ENCODE data around the gene ADAP1.

Gene ADAP1

DNA sequence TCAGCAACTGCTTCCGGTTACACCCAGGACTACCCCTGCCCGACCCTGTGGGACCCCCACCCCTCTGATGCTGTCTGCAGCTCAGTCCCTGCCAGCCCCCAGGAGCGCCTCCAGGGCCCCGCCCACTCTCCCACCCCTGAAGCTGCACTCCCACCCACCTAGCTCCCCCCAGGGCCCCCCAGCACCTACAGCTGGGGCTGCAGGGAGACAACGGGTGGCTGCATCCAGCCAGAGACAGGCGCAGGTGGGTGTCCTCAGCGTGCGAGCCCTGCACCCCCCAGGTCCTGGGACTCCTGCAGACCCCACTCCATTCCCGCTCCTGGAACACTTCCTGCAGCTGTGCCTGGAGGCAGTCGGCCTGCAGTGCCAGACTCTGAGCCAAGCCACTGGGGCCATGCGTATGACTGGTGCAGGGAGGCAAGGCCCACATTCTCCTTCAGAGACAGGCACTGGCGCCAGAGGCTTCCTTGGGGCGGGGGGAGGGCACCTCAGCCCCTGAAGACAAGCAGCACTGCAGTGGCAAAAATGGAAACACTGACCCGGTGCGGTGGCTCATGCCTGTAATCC lies 34.6 kb upstream of the ADAP1 start:
- no peak for DNase-seq (ENCODE audit: low read depth)

DNA sequence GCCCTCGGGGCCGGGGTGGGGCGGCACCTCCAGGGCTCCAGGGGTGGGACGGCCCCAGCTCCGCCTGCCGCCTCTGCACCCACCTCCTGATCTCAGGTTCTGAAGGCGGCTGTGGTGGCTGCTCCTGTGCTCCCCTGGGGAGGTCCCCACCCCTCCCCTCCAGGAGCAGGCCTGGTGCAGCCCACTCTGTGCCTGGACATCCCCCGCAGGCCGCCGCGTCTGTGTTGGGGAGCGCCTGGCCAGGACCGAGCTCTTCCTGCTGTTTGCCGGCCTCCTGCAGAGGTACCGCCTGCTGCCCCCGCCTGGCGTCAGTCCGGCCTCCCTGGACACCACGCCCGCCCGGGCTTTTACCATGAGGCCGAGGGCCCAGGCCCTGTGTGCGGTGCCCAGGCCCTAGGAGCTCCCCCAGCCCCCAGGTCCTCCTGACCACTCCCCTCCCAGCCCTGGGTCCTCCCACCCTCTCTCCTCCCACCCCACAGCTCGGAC lies 34.0 kb upstream of the ADAP1 start:
- no peak for DNase-seq (ENCODE audit: low read depth)

- DNase-seq (ENCODE audit: low read depth): no peak
These were observed 33.4 kb upstream of the ADAP1 start for GRCh38 chr7:987909-988308.

DNA sequence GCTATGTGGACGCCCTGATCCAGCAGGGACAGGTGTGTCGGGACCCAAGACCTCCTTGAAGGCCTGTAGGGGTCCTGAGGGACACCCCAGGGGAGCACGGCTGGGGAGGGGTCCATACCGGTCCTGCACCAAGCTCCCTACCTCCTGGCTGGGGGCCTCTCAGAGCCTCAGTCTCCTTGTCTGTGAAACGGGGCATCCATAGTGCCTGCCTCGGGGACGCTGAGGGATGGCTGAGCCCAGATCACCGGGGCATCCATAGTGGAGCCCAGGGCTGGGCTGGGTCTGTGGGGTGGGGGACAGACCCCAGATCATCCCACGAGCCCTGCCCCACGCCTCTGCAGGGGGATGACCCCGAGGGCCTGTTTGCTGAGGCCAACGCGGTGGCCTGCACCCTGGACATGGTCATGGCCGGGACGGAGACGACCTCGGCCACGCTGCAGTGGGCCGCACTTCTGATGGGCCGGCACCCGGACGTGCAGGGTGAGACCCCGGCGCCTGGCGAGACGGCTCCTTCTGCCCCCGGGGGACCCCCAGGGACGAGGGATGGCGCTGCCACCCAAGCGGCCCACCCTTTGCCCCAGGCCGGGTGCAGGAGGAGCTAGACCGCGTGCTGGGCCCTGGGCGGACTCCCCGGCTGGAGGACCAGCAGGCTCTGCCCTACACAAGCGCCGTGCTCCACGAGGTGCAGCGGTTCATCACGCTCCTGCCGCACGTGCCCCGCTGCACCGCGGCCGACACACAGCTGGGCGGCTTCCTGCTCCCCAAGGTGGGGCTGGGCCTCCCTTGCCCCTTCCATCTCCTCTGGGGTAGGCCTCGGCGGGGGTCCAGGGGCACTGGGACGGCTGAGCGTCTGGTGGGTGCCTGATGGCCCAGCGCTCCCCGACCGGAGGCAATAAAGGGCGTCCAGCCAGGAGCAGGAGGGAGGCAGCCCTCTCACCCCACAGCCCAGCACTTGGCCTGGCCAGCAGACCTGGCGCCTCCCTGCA lies 32.6 kb upstream of the ADAP1 start:
- no peak for DNase-seq (ENCODE audit: low read depth)

DNA sequence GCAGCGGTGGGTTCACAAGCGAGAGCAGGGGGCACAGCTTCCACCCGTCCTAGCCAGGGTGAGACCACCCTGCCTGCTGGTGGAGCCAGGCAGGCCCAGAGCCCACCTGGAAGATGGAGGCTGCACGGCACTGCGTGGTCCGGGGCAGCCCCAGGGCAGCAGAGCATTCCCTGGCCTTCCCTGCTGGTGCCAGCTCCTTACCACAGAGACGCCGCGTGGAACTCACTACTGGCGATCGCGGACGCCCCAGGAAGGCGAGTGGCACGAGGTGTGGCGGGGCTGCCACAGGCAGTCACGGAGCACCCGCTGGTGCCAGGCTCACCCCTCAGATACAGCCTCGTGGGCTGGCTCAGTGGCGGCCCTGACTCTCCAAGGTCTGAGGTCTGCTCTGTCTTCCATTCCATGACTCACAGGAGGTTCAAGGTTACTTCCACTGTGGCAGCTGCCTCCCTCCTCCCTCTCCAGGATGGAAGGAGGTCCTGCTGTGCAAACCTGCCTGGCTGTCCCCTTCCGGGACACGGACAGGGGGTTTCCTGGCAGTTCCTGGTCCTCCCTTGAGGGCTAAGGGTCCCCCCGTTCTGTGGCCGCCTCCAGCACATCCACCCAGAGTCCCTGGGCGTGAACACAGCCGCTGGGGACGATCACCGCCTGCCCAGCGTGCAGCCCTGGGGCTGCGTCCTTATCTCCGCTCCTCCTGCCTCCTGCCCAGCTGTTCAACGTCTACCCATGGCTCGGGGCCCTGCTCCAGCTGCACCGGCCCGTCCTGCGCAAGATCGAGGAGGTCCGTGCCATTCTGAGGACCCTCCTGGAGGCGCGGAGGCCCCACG lies 31.6 kb upstream of the ADAP1 start:
- no peak for DNase-seq (ENCODE audit: low read depth)

- no peak for DNase-seq (ENCODE audit: low read depth)
These were observed 30.6 kb upstream of the ADAP1 start for GRCh38 chr7:985127-985416.

DNA sequence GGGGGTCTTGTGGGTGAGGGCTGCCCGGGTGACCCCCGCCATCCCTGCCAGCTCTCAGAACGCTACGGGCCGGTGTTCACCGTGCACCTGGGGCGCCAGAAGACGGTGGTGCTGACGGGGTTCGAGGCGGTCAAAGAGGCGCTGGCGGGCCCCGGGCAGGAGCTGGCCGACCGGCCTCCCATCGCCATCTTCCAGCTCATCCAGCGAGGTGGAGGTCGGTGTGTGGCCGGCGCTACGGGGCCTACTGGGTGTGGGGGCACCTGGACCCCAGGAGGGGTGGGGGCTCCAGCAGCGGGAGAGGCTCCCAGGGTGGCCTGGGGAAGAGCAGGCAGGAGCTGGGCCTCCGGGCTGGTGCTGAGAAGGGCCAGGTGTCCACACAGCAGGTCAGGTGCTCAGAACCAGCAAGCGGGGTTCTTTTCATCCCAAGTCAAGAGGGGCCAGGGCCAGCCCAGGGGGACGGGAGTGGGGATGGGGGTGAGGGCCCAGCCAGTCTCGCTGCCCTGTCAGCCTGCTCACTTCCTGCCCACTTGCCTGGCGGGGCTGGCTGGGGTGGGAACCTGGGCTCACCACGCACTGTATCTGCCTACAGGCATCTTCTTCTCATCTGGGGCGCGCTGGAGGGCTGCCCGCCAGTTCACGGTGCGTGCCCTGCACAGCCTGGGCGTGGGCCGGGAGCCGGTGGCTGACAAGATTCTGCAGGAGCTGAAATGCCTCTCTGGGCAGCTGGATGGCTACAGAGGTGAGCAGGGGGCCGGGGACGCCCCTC lies 30.1 kb upstream of the ADAP1 start:
- DNase-seq (ENCODE audit: low read depth): no peak

DNA sequence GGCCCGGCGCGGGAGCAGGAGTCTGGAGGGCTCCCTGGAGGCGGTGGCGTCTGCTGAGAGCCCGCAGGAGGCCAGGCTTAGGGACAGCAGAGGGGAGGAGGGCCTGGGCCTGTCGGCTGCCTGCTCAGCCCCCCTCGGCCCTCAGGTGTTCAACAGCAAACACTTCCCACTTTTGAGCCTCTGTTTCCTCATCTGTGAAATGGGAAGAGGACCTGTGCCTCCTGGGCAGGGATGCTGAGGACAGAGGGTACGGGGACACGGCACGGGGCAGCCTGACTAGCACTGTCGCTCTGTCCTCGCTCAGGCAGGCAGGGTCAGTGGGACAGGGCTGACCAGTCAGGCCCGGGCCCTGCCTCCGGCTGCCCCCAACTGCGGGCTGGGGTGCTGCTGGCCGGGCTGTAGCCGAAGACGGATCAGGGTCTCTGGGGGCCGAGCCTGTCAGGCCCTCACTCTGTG lies 29.2 kb upstream of the ADAP1 start:
- no peak for DNase-seq (ENCODE audit: low read depth)

GRCh38 chr7:983004-983615 lies 28.6 kb upstream of the ADAP1 start, which contains the start of gene CYP2W1:
Gene CYP2W1, plus strand, starts transcription at chr7:983181. Its CDS starts 31 bp downstream, at chr7:983212.
- no peak for DNase-seq (ENCODE audit: low read depth)

- DNase-seq (ENCODE audit: low read depth): no peak
These were observed 28.1 kb upstream of the ADAP1 start for GRCh38 chr7:982511-983003.

DNA sequence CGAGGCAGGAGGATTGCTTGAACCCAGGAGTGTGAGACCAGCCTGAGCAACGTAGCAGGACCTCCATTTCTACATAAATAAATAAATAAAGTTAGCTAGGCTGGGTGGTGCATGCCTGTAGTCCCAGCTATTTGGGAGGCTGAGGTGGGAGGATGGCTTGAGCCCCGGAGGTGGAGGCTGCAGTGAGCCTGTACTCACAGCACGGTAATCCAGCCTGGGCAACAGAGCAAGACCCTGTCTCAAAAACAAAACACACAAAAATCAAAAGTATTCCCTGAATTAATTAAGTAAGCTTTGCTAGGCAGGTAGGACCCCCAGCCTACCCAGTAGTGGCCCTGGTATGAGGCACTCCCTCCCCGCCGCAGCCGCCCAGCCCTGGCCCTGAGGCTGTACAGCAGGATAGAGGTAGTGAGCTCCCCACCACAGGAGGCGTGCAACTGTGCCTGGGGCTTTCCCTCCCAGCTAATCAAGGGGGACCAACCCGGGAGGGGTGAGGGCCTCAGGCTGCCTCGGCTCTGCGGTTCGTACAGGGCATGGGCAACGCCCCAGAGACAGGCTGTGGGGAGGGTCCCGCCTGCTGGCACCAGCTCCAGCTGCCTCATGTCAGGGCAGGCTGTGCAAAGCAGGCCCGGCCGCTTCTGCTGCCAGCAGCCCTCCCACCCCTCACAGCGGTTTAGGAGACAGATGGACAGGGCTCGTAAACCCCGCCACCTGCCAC lies 27.5 kb upstream of the ADAP1 start:
- DNase-seq (ENCODE audit: low read depth): no peak

GRCh38 chr7:979886-980571 lies 25.5 kb upstream of the ADAP1 start:
- no peak for DNase-seq (ENCODE audit: low read depth)

DNA sequence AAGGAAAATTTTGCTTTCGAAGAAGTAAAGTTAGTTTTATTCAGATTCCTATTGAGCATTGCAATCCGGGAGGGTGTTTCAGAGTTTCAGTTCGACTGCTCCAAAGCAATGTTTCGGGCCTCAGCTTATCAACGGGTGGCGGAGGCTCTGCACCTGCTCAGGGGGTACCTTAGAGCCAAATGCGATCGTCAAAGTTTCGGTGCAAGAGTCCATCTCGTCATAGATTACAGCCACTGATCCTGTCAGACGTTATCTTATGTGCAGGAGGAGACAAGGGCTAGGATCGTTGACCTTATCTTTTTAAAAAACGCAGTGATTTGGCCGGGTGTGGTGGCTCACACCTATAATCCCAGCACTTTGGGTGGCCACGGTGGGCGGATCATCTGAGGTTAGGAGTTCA lies 24.7 kb upstream of the ADAP1 start:
- DNase-seq (ENCODE audit: low read depth): no peak

GRCh38 chr7:978416-979091 lies 24.1 kb upstream of the ADAP1 start:
- no peak for DNase-seq (ENCODE audit: low read depth)

DNA sequence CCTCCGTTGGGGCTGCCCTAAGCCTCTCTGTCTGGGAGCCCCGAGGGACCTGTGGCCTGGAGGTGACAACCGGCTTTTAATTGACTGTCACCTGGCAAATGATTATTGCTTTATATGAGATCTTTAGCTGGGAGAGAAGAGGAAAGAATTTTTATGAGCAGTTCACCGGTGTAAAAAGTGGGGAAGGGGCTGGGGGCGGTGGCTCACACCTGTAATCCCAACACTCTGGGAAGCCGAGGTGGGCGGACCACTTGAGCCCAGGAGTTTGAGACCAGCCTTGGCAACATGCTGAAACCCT lies 23.5 kb upstream of the ADAP1 start:
- no peak for DNase-seq (ENCODE audit: low read depth)

- no peak for DNase-seq (ENCODE audit: low read depth)
These were observed 23.0 kb upstream of the ADAP1 start for GRCh38 chr7:977326-978048.

GRCh38 chr7:976901-977325 lies 22.4 kb upstream of the ADAP1 start:
- DNase-seq (ENCODE audit: low read depth): no peak

GRCh38 chr7:975702-976473 lies 21.4 kb upstream of the ADAP1 start:
- DNase-seq (ENCODE audit: low read depth): no peak

Data from activated T-helper 9 cell treated with anti-CD3 and anti-CD28 coated beads, Interleukin-2, amount 50 U/mL, for 16 hours (primary cell).